GM12874 (cell line): ENCODE measurements around the gene NUSAP1.

Source experiments
- CTCF ChIP-seq: IDR thresholded peaks from 2 replicates; pipeline ENCODE4 v1.5.1; 2011; ENCODE audit warnings: low read depth, mild to moderate bottlenecking, control low read depth, low read length, moderate library complexity; ENCODE audit not compliant: insufficient read depth

Gene NUSAP1

DNA sequence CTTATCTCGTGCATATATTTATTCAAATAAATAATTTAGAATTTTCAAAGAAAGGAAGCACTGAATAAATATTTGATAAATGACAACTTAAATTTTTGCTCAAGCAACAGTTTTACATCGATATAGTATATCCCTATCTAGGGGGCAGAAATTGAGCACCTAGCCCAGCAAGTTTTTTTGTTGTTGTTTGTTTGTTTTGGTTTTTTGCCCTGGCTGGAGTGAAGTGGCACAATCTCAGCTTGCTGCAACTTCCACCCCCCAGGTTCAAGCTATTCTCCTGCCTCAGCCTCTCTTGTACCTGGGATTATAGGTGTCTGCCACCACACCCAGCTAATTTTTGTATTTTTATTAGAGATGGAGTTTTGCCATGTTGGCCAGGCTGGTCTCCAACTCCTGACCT is 42.7 kb upstream of the NUSAP1 start:
- TF ChIP-seq CTCF, result no peak

DNA sequence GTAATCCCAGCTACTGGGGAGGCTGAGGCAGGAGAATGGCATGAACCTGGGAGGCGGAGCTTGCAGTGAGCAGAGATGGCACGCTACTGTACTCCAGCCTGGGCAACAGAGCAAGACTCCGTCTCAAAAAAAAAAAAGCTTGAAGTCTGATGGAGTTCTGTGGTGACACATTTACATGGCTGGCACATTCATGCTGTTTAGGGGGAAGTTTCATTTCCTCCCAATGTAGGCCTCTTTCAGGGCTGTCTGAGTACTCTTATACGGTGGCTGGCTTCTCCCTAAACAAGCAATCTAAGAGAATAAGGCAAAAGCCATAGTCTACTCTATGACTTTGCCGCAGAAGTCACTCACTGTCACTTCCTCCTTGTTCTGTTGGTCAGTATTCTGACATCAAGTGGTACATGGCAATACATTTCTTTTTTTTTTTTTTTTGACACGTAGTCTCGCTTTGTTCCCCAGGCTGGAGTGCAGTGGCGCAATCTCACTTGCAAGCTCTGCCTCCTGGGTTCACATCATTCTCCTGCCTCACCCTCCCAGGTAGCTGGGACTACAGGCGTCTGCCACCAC is 41.5 kb upstream of the NUSAP1 start:
- no peak for TF ChIP-seq CTCF

DNA sequence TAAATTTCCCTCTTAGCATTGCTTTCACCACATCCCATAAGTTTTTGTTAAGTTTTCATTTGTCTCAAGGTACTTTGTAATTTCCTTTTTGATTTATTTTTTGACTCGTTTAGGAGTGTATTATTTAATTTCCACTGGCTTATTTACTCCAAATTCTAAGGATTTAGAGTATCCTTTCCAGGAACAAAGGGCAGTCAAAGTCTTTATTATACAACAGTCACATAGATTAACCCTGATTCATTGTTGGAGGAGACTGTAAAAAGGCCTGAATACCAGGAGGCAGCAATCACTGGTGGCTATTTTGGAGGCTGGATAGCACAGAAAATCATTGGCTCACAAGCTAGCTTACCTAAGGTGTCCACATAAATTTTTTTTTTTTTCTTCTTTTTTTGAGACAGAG is 40.2 kb upstream of the NUSAP1 start:
- TF ChIP-seq CTCF, result no peak

DNA sequence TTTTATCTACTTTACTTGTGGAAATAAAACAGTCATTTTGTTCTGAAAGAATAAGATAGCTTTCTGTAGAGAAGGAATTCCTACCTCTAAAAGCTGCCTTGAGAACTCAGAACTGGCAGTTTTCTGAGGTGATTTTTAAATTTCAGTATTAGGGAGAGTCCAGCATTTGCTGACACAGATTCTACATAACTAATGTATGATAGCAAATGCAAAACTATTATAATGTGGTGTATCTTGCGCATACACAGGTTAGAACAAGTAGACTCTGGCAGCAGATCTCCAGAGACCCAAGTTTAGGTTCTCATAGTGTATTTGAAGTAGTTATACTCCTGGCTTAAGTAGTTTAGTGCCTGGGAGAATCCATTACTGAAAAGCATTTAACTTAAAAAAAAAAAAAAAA is 31.1 kb upstream of the NUSAP1 start:
- no peak for TF ChIP-seq CTCF

- TF ChIP-seq CTCF, result no peak
Observed at GRCh38 chr15:41304149-41304770, 28.4 kb upstream of the NUSAP1 start.

GRCh38 chr15:41307679-41308078 is 25.0 kb upstream of the NUSAP1 start:
- no peak for TF ChIP-seq CTCF

GRCh38 chr15:41309226-41309905 is 23.3 kb upstream of the NUSAP1 start:
- no peak for TF ChIP-seq CTCF
